Keratinocyte (primary cell): Measurements from ENCODE around the gene ERGIC1.

Experiments used
- CTCF ChIP-seq, 3 experiments: IDR thresholded peaks in 1 of 3; conservative IDR thresholded peaks in 1 of 3; optimal IDR thresholded peaks in 1 of 3; 2 replicates in 2 of 3; 3 replicates in 1 of 3; pipeline versions ENCODE3 to v1.5.1; 2011; ENCODE audit warnings: low read length in 3 of 3, mild to moderate bottlenecking in 3 of 3, moderate library complexity in 2 of 3, control low read depth in 1 of 3, inconsistent platforms in 1 of 3; ENCODE audit not compliant: insufficient read depth in 2 of 3; ENCODE audit errors: extremely low read depth in 1 of 3
- EZH2 ChIP-seq: IDR thresholded peaks from one replicate; pipeline ENCODE4 v1.6.1; 2012; ENCODE audit warnings: inconsistent platforms, mild to moderate bottlenecking, low read length, moderate library complexity

GRCh38 chr5:172936401-172936800, 102.3 kb downstream of the ERGIC1 start:
- TF ChIP-seq CTCF (optimal IDR thresholded peaks at IDR 0.05 in 1 of 3, IDR thresholded peaks at IDR 0.05 in 1 of 3, conservative IDR thresholded peaks at IDR 0.05 in 1 of 3; ENCODE audit: extremely low read depth in 1 of 3, insufficient read depth in 2 of 3, low read length in 3 of 3) (no peak), EZH2 (no peak)
